LNCAP (cell line): Measurements from ENCODE around the gene UNC13D.

Source experiments
- TF ChIP-seq, protein P1 (sequence below): fragments of 450-650 bp; IDR thresholded peaks from 2 replicates; pipeline ENCODE4 v1.5.1; 2017; ENCODE audit warnings: mild to moderate bottlenecking

The UNC13D gene

DNA sequence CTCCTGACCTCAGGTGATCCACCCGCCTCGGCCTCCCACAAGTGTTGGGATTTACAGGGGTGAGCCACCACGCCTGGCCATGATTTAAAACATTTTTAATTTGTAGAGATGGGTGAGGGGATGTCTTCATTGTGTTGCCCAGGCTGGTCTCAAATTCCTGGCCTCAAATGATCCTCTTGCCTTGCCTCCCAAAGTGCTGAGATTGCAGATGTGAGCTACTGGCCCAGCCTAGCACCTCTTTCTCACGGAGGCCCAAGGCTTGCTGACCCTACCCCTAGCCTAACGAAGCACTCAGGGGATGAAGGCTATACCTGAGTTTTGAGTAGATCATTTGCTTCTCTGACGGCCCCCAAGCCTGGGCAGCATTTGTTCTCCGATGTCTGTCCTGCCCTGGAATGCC, 33.0 kb downstream of the UNC13D start:
- TF ChIP-seq, protein P1, sequence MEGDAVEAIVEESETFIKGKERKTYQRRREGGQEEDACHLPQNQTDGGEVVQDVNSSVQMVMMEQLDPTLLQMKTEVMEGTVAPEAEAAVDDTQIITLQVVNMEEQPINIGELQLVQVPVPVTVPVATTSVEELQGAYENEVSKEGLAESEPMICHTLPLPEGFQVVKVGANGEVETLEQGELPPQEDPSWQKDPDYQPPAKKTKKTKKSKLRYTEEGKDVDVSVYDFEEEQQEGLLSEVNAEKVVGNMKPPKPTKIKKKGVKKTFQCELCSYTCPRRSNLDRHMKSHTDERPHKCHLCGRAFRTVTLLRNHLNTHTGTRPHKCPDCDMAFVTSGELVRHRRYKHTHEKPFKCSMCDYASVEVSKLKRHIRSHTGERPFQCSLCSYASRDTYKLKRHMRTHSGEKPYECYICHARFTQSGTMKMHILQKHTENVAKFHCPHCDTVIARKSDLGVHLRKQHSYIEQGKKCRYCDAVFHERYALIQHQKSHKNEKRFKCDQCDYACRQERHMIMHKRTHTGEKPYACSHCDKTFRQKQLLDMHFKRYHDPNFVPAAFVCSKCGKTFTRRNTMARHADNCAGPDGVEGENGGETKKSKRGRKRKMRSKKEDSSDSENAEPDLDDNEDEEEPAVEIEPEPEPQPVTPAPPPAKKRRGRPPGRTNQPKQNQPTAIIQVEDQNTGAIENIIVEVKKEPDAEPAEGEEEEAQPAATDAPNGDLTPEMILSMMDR = no peak

DNA sequence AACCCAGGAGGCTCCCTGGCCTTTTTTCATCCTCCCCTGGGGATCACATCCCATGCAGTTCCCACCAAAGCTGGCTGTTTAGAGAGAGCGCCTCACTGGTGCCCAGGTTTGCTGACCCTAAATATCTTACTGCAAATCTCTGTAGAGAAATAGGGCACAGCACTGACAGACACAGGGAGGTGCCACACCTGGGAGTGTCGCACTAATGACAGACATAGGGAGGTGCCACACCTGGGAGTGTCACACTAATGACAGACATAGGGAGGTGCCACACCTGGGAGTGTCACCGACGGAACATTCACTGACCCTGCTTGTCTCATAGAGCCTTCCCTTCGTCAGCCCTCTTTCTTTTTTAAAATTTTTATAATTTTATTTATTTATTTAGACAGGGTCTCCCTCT, 34.0 kb downstream of the UNC13D start:
- TF ChIP-seq, protein P1 = no peak

DNA sequence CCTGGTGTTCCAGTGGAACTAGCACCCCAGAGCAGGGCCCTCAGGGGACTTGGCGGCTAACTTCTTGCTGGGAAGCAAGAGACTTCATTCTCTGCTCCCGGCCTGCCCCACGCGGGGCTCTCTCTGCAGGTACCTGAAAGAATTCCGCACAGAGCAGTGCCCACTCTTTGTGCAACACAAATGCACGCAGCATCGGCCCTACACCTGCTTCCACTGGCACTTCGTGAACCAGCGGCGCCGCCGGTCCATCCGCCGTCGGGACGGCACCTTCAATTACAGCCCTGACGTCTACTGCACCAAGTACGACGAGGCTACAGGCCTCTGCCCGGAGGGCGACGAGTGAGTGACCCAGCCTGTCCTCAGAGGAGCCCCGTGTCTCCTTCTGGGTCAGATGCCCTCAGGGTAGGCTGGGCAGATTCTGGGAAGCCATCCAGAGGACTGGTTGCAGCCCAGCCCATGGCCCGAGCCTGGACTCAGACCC, 34.5 kb downstream of the UNC13D start:
- TF ChIP-seq, protein P1 = no peak

DNA sequence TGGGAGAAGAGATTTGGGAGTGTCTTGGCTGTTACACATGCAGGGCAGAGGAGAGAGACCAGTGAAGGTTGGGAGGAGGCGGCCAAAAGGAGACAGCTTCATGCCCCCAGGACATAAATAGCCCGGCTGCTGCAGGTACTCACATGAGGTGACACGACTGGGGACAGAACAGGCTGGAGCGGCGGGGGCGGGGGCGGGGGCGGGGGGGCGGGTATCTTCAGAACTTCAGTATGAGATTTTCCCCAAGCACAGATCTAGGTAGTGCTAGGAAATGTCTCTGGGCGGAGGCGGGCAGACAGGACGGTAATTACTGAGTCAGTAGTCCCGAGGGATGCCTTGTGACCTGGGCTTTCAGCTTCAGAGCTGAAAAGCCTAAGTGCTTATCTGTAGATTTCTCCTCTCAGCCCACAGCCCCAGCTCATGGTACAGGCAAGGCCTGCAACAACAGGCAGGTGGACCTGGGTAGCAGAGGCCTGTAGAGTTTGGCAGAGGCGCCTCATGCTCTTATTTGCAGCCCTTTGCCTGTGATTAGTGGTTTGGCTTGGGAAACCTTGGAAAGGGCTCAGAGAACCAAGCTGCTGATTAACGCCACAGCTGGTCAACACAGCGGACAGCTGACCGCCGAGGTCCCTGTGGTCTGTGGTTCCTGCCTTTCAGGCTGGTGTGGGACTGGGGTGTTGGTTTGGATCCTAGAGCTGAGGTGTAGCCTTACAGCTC, 35.1 kb downstream of the UNC13D start:
- TF ChIP-seq, protein P1 = no peak

DNA sequence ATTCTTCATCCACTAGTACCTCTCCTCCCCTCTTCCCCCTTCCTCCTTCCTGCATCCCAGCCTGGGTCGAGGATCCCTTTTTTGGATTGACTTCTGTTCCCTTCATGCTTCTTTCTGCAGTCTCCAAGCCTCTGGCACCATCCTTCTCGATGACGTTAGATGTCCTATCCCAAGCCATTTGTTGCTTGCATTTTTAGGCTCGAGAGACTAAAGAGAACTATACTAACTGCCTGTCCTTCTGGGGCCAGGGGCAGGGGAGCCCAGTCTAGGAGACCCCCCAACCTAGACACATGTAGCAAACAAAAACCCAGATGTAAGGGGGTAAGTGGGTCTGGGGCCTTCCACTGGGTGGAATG, 35.7 kb downstream of the UNC13D start:
- TF ChIP-seq, protein P1 = no peak

DNA sequence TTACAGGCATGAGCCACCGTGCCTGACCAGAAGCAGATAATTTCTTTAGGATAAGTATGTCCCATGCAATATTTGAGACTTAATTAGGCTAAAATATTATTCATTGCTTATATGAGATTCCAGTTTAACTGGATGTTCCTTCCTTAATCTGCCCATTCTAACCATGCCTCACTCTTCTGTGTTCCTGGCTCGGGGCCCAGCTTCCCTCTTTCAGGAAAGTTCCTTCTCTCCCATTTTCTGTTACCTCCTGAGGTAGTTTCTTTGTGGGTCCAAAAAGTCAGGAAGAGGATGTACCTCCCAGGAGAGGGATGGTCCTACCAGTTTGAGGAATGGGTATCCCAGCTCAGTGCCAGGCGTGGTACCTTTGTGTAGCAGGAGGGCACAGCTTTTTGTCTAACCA, 36.3 kb downstream of the UNC13D start:
- TF ChIP-seq, protein P1 = no peak

DNA sequence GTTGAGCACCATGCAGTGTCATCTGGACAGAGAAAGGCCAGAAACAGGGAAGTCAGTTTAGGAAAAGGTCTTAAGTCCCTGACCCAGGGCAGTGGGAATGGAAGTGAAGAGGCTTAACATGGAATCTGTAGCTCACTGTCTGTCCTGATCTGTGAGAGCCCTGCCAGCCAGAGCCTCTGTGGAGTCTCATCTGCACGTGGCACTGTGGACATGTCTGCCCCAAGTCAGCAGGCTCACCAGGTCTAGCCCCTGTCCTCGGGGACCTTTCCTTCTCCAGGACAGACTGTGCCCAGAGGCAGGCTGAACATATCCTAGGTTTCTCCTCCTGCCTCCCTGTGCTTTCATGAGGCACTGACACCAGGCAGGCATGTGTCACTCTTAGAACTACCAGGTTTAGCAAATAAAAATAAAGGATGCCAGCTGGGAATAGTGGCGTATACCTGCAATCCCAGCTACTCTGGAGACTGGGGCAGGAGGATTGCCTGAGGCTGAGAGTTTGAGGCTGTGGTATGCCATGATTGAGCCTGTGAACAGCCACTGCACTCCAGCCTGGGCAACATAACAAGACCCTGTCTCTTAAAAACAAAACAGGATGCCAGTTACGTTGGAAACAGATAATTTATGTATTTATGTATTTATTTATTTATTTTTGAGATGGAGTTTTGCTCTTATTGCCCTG, 37.2 kb downstream of the UNC13D start:
- TF ChIP-seq, protein P1 = no peak
